ENCODE data around the gene CROCC2.

Gene CROCC2

DNA sequence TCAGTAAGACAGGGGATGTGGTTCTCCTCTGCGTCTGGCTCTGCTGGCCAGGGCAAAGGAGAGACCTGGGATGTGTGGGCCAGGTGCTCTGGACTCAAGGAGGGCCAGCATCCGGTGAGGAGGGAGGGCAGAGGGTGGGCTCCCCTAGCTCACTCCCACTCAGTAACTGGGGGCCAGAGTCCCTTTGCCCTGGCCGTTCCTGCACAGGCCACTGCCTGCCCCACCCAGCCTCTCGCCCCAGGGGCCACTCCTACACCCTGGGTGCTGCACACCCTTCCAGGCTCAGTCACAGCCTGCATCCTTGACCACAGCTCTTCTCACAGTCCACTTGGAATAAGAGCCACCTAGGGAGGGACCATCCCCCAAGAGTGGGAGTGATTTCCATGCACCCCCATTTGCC lies 133.3 kb downstream of the CROCC2 start:
- DNase-seq (ENCODE audit: extremely low read depth, low read depth) = no peak
- TF ChIP-seq, protein P1, sequence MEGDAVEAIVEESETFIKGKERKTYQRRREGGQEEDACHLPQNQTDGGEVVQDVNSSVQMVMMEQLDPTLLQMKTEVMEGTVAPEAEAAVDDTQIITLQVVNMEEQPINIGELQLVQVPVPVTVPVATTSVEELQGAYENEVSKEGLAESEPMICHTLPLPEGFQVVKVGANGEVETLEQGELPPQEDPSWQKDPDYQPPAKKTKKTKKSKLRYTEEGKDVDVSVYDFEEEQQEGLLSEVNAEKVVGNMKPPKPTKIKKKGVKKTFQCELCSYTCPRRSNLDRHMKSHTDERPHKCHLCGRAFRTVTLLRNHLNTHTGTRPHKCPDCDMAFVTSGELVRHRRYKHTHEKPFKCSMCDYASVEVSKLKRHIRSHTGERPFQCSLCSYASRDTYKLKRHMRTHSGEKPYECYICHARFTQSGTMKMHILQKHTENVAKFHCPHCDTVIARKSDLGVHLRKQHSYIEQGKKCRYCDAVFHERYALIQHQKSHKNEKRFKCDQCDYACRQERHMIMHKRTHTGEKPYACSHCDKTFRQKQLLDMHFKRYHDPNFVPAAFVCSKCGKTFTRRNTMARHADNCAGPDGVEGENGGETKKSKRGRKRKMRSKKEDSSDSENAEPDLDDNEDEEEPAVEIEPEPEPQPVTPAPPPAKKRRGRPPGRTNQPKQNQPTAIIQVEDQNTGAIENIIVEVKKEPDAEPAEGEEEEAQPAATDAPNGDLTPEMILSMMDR (IDR thresholded peaks at IDR 0.05; ENCODE audit: low read depth, low read length, missing control alignments) = no peak

DNA sequence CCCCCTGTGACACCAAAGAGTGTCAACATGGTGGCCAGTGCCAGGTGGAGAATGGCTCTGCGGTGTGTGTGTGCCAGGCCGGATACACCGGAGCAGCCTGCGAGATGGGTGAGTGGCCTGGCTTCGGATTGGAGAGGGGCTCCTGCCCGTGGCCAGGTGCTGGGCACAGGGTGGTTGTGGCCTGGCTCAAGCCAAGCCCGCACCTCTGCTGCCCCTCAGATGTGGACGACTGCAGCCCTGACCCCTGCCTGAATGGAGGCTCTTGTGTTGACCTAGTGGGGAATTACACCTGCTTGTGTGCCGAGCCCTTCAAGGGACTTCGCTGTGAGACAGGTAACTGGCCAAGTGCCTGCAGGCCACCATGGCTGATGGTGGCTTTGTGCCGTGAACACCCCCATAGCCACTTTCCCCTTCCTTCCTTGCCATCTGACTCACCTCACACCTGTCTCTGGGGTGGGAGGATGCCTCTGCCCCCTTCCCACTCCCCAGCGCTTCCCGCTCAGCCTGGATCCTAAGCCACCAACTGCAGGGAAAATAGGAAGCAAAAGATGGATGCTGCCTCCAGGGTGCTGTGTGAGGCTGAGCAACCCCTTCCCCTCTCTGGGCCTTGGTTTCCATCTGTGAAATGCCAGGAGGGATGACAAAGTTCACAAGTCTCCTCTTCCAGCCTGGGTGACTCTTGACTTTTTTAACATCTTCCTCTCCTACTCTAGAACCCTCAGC lies 134.1 kb downstream of the CROCC2 start:
- TF ChIP-seq, protein P1 (IDR thresholded peaks at IDR 0.05; ENCODE audit: low read depth, low read length, missing control alignments) = no peak
- DNase-seq (ENCODE audit: extremely low read depth, low read depth) = no peak

More for the DNA sequence above, 133.3 kb downstream of the CROCC2 start:
- H3K4me3 ChIP-seq (replicated peaks; ENCODE audit: low read depth, low read length) = no peak overlapping the region

DNA sequence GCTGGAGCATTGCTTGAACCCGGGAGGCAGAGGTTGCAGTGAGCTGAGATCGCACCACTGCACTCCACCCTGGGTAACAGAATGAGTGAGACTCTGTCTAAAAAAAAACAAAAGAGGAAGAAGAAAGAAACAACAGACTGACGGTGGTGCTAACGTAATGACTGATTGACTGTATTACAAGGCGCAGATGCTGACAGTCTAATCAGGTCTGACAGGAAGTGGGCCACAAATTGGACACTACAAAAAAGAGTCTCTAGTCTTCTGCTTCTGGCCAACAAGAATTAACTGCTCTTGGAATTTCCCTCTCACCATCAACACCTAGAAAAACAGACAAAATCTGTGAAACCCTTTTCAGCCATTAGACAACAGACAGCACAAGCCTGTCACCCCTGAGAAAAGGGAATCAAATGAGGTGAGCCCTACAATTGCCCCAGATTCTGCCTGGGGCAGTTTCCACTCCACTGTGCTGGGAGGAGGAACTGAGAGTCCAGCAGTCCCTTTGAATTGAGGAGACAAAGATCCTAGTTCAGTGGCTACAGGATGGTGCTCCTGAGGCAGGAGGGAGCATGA lies 135.5 kb downstream of the CROCC2 start:
- no peak overlapping the region for H3K4me3 ChIP-seq (replicated peaks; ENCODE audit: low read depth, low read length)
- TF ChIP-seq, protein P1 (IDR thresholded peaks at IDR 0.05; ENCODE audit: low read depth, low read length, missing control alignments) = no peak
- no peak for DNase-seq (ENCODE audit: extremely low read depth, low read depth)

More for the DNA sequence above, 134.1 kb downstream of the CROCC2 start:
- H3K4me3 ChIP-seq (replicated peaks; ENCODE audit: low read depth, low read length) = no peak overlapping the region
